Peyer's patch (tissue), 4 donors: ENCODE data around the gene CHSY1.

Experiments
- CTCF ChIP-seq, 6 experiments: fragments of 450-650 bp in 4 of 6; fragments of 200-600 bp in 2 of 6; sonication (generic) in 1 of 6; IDR thresholded peaks; one replicate each; pipeline ENCODE4 v1.5.1; 2017 to 2019; ENCODE audit warnings: antibody characterized with exemption in 6 of 6, mild to moderate bottlenecking in 3 of 6, moderate library complexity in 1 of 6
- POLR2A ChIP-seq, 2 donors: fragments of 450-650 bp; IDR thresholded peaks; one replicate each; pipeline ENCODE4 v1.5.1; 2017; ENCODE audit warnings: antibody characterized with exemption in 2 of 2, mild to moderate bottlenecking in 2 of 2, moderate library complexity in 2 of 2

- no peak for TF ChIP-seq CTCF (IDR thresholded peaks at IDR 0.05)
- no peak for TF ChIP-seq POLR2A (IDR thresholded peaks at IDR 0.05)
Measured at GRCh38 chr15:101140697-101141065, 111.2 kb downstream of the CHSY1 start.
